Muscle of leg (tissue), 11 donors: ENCODE data around the gene CHML. TPM values are rescaled to one million over a fixed set of nuclear protein-coding genes. Genes with fewer than 3 reads are reported as not detected.

Experiments
- DNase-seq: peaks from one replicate; pipeline ENCODE4 v3.0.0; 2013
- H3K27ac ChIP-seq: one replicate; pipeline ENCODE4 v1.5.1; 2013; ENCODE audit warnings: mild to moderate bottlenecking, low read length, control low read depth
- H3K27me3 ChIP-seq: one replicate; pipeline ENCODE4 v1.6.1; 2013; ENCODE audit warnings: low read length; ENCODE audit not compliant: control insufficient read depth, insufficient read depth
- H3K36me3 ChIP-seq: one replicate; pipeline ENCODE4 v1.6.1; 2013; ENCODE audit warnings: low read length; ENCODE audit not compliant: control insufficient read depth, insufficient read depth
- H3K4me1 ChIP-seq: one replicate; pipeline ENCODE4 v1.6.1; 2013; ENCODE audit warnings: low read length; ENCODE audit not compliant: control insufficient read depth, insufficient read depth
- H3K4me3 ChIP-seq: one replicate; pipeline ENCODE4 v1.5.1; 2013; ENCODE audit warnings: low read length, control low read depth
- H3K9me3 ChIP-seq: replicated peaks from 2 replicates; pipeline ENCODE4 v1.6.1; 2013; ENCODE audit warnings: low read depth, low read length; ENCODE audit not compliant: control insufficient read depth
- WGBS: methylation state at CpG from one replicate; pipeline ENCODE4 v1.1.5; 2013; ENCODE audit warnings: missing lambda C conversion rate; ENCODE audit not compliant: insufficient coverage; 5-methylcytosine and 5-hydroxymethylcytosine counted together
- polyA plus RNA-seq, 8 donors: library from polyadenylated mRNA; unstranded; fragments of 120-200 nt; gene quantifications; one replicate each; pipeline versions ENCODE4 v1.2.1 to v1.2.3, GENCODE V29; 2013; ENCODE audit warnings: inconsistent platforms in 1 of 8, low replicate concordance in 1 of 8; ENCODE audit not compliant: insufficient read length in 8 of 8, insufficient read depth in 1 of 8
- total RNA-seq: library from RNA; stranded (reverse); fragments of 120-200 nt; gene quantifications from one replicate; pipeline ENCODE4 v1.2.4, GENCODE V29; 2013

CHML gene
- total and polyA plus RNA-seq, 9 donors = 6.5 to 16.7 (median 11.8) TPM

GRCh38 chr1:241630005-241630404 is 10.2 kb downstream of the CHML start:
- no peaks in the 10 kb centered on the region for H3K4me1 ChIP-seq
- no peaks in the 10 kb centered on the region for H3K27me3 ChIP-seq
- H3K9me3 ChIP-seq = no peaks in the 10 kb centered on the region
- H3K4me3 ChIP-seq = no peak overlapping the region
- no peaks in the 10 kb centered on the region for H3K36me3 ChIP-seq
- H3K27ac ChIP-seq = no peak overlapping the region
- DNase-seq = no peak

DNA sequence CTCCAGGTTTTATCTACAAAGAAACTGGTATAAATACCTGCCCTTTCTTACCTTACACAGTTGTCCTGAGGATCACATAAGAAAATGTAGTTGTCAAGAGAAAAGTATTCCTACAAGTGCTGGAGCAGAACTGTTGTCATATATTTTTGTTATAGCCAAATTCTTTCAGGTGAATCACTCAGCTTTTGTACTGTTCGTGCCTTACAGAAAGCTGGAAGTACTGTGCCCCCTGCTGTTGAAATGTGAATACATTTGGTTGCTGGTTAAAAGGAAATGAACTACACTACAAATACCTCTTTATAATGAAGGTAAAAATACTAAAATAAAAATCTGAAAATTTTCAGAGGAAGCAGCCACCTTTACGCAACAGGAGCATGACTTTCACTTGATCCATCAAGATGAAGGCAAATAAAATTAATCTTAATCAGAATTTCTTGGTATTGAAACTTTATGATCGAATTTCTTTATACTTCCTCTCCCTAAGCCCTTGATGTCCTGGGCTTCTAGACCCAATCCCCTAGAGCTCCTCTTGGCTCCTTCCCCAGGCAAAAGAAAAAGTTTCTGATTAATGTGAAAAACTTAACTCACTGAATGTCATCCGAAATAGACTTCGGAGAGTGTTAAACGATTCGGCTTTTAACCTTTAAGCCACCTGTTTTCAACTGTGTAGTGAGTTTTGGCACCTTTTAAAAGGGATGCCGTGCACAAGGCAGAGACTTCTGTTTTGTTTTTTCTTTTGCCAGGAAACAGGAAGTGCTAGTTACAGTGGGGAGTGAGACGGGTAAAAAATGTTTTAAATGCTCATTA is 12.5 kb downstream of the CHML start:
- H3K27me3 ChIP-seq = no peaks in the 10 kb centered on the region
- no peak overlapping the region for H3K27ac ChIP-seq
- 80% methylated on average over 1 of the region's 9 CpGs for WGBS
- DNase-seq = peak; percentile 43
- no peaks in the 10 kb centered on the region for H3K4me1 ChIP-seq
- H3K36me3 ChIP-seq = no peaks in the 10 kb centered on the region
- H3K9me3 ChIP-seq = no peaks in the 10 kb centered on the region
- no peak overlapping the region for H3K4me3 ChIP-seq

GRCh38 chr1:241624935-241625334 is 15.2 kb downstream of the CHML start:
- Histone ChIP-seq H3K4me1 (no peaks in the 10 kb centered on the region), H3K27ac (no peak overlapping the region), H3K9me3 (no peaks in the 10 kb centered on the region), H3K27me3 (no peaks in the 10 kb centered on the region), H3K4me3 (no peak overlapping the region), H3K36me3 (no peaks in the 10 kb centered on the region)
- no CpG with 5 or more reads among the region's 2 CpGs for WGBS
- no peak for DNase-seq

DNA sequence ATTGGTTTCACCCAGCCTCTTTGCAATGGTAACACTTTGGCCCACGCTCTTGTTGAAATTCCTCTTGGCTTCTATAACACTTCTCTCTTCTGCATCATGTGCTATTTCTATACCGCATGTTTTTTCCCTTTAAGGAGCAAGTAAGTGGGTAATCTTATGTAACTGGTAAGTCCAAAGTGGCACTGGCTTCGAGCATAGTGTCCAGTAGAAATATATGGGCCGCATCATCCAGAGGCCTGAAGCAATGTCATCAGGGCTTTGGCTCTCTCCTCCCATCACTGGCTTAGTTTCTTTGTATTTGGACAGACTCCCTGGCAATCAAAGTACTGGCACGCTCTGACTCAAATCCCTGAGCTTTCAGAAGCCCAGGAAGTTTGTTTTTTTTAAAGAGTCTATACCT is 17.5 kb downstream of the CHML start:
- no CpG with 5 or more reads among the region's 5 CpGs for WGBS
- Histone ChIP-seq H3K27me3 (no peaks in the 10 kb centered on the region), H3K4me1 (no peaks in the 10 kb centered on the region), H3K36me3 (no peaks in the 10 kb centered on the region), H3K27ac (no peak overlapping the region), H3K4me3 (no peak overlapping the region), H3K9me3 (no peaks in the 10 kb centered on the region)
- no peak for DNase-seq

- no peak for DNase-seq
- Histone ChIP-seq H3K4me3 (no peak overlapping the region), H3K36me3 (no peaks in the 10 kb centered on the region), H3K27me3 (no peaks in the 10 kb centered on the region), H3K27ac (no peak overlapping the region), H3K9me3 (no peaks in the 10 kb centered on the region), H3K4me1 (no peaks in the 10 kb centered on the region)
- WGBS = 86% methylated on average over 5 of the region's 7 CpGs
Observed at GRCh38 chr1:241617426-241617825, 22.7 kb downstream of the CHML start.

DNA sequence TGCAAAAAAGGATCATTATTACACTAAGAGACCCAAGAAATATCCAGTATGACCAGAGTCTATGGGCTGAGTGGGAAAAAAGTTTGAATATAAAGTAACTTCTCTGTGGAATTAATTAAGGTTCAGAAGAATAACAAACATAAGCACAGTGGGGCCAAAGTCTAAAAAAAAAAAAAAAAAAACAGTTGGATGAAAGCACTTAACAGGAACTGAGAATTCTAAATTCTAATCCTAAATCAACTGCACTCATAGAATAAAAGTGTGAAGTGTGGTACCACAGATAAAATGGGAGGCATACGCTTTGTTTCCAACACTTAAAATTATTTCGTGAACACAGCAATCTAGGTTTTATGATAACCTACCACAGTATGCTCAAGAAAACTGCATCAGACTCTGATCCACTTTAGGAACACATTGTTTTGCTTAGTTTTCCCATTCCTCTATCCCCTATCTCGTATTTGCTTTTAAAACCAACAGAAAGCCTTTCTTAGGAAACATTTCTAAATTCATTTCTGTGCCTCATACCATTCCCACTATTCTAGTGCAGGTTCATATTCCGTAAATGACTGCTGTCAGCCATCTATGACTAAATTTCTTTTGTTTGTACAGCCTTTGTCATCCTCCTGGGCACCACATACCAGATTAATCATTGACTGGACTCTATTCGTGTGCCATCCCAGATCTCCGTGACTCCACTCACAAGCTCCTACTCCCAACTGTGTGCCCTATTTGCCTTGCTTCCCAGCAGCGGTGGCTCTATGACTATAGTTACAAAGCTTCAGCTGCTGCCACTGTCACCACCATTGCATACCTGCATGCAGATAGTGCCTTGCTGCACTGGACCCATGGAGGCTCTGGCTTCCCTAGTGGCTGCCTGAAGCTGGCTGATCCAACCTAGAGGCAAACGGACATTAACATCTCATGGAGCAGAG is 24.9 kb downstream of the CHML start:
- Histone ChIP-seq H3K4me3 (no peak overlapping the region), H3K9me3 (no peaks in the 10 kb centered on the region), H3K27me3 (no peaks in the 10 kb centered on the region), H3K36me3 (no peaks in the 10 kb centered on the region), H3K4me1 (no peaks in the 10 kb centered on the region), H3K27ac (no peak overlapping the region)
- no peak for DNase-seq
- 89% methylated on average over 6 of the region's 8 CpGs for WGBS

DNA sequence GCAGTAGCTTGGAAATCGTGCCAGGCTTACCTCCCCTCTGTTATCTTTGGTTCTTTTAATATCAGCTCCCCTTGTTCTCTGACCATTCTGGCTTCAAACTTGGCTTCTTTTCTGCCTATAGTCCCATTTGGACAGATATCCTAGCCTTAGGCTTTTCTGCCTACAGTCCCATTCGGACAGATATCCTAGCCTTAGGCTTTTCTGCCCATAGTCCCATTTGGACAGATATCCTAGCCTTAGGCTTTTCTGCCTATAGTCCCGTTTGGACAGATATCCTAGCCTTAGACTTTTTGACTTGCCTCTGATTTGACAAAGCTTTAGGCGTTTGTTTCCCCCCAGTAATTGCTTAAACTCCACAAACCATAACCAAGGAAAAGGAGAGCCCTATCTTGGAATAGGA is 25.6 kb downstream of the CHML start:
- Histone ChIP-seq H3K9me3 (no peaks in the 10 kb centered on the region), H3K27me3 (no peaks in the 10 kb centered on the region), H3K4me1 (no peaks in the 10 kb centered on the region), H3K27ac (no peak overlapping the region), H3K36me3 (no peaks in the 10 kb centered on the region), H3K4me3 (no peak overlapping the region)
- no peak for DNase-seq
- 66% methylated on average over 3 of the region's 4 CpGs for WGBS

- H3K9me3 ChIP-seq = no peaks in the 10 kb centered on the region
- no peaks in the 10 kb centered on the region for H3K4me1 ChIP-seq
- H3K27me3 ChIP-seq = no peaks in the 10 kb centered on the region
- H3K27ac ChIP-seq = no peak overlapping the region
- no peak overlapping the region for H3K4me3 ChIP-seq
- no peak for DNase-seq
- no peaks in the 10 kb centered on the region for H3K36me3 ChIP-seq
- 79% methylated on average over 2 of the region's 4 CpGs for WGBS
Observed at GRCh38 chr1:241614144-241614543, 26.0 kb downstream of the CHML start.

- Histone ChIP-seq H3K27me3 (no peaks in the 10 kb centered on the region), H3K9me3 (no peaks in the 10 kb centered on the region), H3K27ac (no peak overlapping the region), H3K4me3 (no peak overlapping the region), H3K4me1 (no peaks in the 10 kb centered on the region), H3K36me3 (no peaks in the 10 kb centered on the region)
- 36% methylated on average over 3 of the region's 9 CpGs for WGBS
- peak; percentile 26 for DNase-seq
Observed at GRCh38 chr1:241612533-241613477, 27.4 kb downstream of the CHML start.
